ENCODE results near the gene DDX1.

DDX1 gene

DNA sequence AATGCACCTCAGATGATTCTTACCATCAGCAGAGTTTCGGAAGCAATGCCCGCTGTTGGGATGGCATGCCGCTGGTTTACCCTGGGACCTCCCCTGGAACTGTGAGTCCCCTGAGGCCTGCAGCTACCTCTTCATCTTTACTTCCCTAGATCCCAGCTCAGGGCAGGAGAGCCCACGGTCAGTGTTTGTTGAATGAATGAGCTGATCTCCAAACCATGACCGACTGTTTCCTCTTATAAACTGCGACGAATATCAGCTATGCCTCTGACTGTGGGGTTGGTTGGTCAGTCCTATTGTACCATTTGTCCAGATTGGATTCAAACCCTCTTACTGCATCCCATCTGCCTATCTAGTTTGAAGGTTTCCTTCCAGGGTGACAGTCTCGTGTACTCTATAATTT, 64.4 kb downstream of the DDX1 start (continued):
- TF ChIP-seq ZNF664 (tag by site-specific recombination; IDR thresholded peaks at IDR 0.05) (no peak), ZNF785 (tag by site-specific recombination; IDR thresholded peaks at IDR 0.05) (no peak), RBAK (tag by site-specific recombination; IDR thresholded peaks at IDR 0.05) (no peak)

DNA sequence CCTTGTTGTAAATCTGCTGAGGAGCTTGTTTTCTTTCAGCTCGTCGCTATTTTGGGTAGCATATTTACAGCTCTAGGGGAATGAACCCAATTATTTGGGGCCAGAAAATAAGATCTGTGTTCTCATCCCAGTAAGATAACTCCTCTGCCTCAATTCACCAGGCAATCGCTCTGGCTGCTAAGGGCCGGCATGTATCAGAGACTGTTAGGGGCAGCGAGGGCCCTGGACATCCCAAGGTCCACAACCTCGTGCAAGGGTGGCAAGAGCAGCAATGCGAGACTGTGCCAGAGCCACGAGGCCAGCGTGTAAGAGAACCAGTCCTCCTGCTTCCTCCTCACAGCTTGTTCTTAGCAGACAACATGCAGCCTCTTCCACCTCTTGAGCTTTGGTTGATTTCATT, 66.1 kb downstream of the DDX1 start:
- ChIA-PET CTCF (no interaction called here), POLR2A (no interaction called here)
- Histone ChIP-seq H3K9me3 (ENCODE audit: control insufficient read depth, insufficient read depth, low read depth, low read length) (no peaks in the 10 kb centered on the region), H3K36me3 (ENCODE audit: control insufficient read depth in 2 of 2, insufficient read depth in 1 of 2, low read length in 2 of 2) (no peaks in the 10 kb centered on the region), H3K4me1 (ENCODE audit: control insufficient read depth, insufficient read depth, low read length) (no peaks in the 10 kb centered on the region), H3K27ac (ENCODE audit: extremely low read depth, low read depth, low read length) (no peak overlapping the region), H3K4me3 (ENCODE audit: low read depth, low read length) (no peak overlapping the region)
- TF ChIP-seq ZNF623 (tag by site-specific recombination; IDR thresholded peaks at IDR 0.05) (no peak), ZNF664 (tag by site-specific recombination; IDR thresholded peaks at IDR 0.05) (no peak), ZNF785 (tag by site-specific recombination; IDR thresholded peaks at IDR 0.05) (no peak), ZNF174 (tag by site-specific recombination; IDR thresholded peaks at IDR 0.05) (no peak), ZNF747 (tag by site-specific recombination; IDR thresholded peaks at IDR 0.05) (no peak), ZNF529 (tag by site-specific recombination; IDR thresholded peaks at IDR 0.05; ENCODE audit: insufficient replicate concordance) (no peak), SP3 (tag by site-specific recombination; IDR thresholded peaks at IDR 0.05) (no peak), ZNF24 (tag by site-specific recombination; IDR thresholded peaks at IDR 0.05) (no peak), ZNF10 (tag by site-specific recombination; IDR thresholded peaks at IDR 0.05) (no peak), ZNF292 (tag by site-specific recombination; IDR thresholded peaks at IDR 0.05; ENCODE audit: borderline replicate concordance, low read depth) (no peak), ZNF610 (tag by site-specific recombination; IDR thresholded peaks at IDR 0.05; ENCODE audit: borderline replicate concordance) (no peak), ZNF2 (tag by site-specific recombination; IDR thresholded peaks at IDR 0.05) (no peak), ZNF639 (tag by site-specific recombination; IDR thresholded peaks at IDR 0.05) (no peak), ZSCAN4 (tag by site-specific recombination; IDR thresholded peaks at IDR 0.05) (no peak), ZNF138 (tag by site-specific recombination; IDR thresholded peaks at IDR 0.05; ENCODE audit: borderline replicate concordance) (no peak), GLIS2 (tag by site-specific recombination; IDR thresholded peaks at IDR 0.05) (no peak), ZBTB6 (tag by site-specific recombination; IDR thresholded peaks at IDR 0.05) (no peak)
- TF ChIP-seq, protein P1, sequence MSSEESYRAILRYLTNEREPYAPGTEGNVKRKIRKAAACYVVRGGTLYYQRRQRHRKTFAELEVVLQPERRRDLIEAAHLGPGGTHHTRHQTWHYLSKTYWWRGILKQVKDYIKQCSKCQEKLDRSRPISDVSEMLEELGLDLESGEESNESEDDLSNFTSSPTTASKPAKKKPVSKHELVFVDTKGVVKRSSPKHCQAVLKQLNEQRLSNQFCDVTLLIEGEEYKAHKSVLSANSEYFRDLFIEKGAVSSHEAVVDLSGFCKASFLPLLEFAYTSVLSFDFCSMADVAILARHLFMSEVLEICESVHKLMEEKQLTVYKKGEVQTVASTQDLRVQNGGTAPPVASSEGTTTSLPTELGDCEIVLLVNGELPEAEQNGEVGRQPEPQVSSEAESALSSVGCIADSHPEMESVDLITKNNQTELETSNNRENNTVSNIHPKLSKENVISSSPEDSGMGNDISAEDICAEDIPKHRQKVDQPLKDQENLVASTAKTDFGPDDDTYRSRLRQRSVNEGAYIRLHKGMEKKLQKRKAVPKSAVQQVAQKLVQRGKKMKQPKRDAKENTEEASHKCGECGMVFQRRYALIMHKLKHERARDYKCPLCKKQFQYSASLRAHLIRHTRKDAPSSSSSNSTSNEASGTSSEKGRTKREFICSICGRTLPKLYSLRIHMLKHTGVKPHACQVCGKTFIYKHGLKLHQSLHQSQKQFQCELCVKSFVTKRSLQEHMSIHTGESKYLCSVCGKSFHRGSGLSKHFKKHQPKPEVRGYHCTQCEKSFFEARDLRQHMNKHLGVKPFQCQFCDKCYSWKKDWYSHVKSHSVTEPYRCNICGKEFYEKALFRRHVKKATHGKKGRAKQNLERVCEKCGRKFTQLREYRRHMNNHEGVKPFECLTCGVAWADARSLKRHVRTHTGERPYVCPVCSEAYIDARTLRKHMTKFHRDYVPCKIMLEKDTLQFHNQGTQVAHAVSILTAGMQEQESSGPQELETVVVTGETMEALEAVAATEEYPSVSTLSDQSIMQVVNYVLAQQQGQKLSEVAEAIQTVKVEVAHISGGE (tag by site-specific recombination; conservative IDR thresholded peaks at IDR 0.05; ENCODE audit: low read depth): no peak
- TF ChIP-seq, protein P2, sequence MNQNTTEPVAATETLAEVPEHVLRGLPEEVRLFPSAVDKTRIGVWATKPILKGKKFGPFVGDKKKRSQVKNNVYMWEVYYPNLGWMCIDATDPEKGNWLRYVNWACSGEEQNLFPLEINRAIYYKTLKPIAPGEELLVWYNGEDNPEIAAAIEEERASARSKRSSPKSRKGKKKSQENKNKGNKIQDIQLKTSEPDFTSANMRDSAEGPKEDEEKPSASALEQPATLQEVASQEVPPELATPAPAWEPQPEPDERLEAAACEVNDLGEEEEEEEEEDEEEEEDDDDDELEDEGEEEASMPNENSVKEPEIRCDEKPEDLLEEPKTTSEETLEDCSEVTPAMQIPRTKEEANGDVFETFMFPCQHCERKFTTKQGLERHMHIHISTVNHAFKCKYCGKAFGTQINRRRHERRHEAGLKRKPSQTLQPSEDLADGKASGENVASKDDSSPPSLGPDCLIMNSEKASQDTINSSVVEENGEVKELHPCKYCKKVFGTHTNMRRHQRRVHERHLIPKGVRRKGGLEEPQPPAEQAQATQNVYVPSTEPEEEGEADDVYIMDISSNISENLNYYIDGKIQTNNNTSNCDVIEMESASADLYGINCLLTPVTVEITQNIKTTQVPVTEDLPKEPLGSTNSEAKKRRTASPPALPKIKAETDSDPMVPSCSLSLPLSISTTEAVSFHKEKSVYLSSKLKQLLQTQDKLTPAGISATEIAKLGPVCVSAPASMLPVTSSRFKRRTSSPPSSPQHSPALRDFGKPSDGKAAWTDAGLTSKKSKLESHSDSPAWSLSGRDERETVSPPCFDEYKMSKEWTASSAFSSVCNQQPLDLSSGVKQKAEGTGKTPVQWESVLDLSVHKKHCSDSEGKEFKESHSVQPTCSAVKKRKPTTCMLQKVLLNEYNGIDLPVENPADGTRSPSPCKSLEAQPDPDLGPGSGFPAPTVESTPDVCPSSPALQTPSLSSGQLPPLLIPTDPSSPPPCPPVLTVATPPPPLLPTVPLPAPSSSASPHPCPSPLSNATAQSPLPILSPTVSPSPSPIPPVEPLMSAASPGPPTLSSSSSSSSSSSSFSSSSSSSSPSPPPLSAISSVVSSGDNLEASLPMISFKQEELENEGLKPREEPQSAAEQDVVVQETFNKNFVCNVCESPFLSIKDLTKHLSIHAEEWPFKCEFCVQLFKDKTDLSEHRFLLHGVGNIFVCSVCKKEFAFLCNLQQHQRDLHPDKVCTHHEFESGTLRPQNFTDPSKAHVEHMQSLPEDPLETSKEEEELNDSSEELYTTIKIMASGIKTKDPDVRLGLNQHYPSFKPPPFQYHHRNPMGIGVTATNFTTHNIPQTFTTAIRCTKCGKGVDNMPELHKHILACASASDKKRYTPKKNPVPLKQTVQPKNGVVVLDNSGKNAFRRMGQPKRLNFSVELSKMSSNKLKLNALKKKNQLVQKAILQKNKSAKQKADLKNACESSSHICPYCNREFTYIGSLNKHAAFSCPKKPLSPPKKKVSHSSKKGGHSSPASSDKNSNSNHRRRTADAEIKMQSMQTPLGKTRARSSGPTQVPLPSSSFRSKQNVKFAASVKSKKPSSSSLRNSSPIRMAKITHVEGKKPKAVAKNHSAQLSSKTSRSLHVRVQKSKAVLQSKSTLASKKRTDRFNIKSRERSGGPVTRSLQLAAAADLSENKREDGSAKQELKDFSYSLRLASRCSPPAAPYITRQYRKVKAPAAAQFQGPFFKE (tag by site-specific recombination; IDR thresholded peaks at IDR 0.05; ENCODE audit: borderline replicate concordance): no peak
